ENCODE results near the gene NIPAL1. TPM values are rescaled to one million over a fixed set of nuclear protein-coding genes. Genes with fewer than 3 reads are reported as not detected.
"Not testable (repeated sequence)": the region's sequence is repeated elsewhere in the genome, so short reads cannot be mapped to it uniquely, and the experiment has no call there.

The NIPAL1 gene
- total and polyA plus RNA-seq, 2 donors (not counting 3 experiments of a cell fraction or from before 2014, with no cell fraction given), result 0.36 to 1.7 TPM

GRCh38 chr4:48008021-48008596, 8.5 kb upstream of the NIPAL1 start:
- H3K36me3 ChIP-seq (ENCODE audit: control insufficient read depth in 2 of 2, extremely low read depth in 1 of 2, insufficient read depth in 2 of 2, low read length in 2 of 2), result no peaks in the 10 kb centered on the region
- FAIRE-seq, result no peak
- intact Hi-C loops (cut with micrococcal nuclease) (no loop called here), dilution Hi-C loops (cut with MboI; ENCODE audit: extremely low pct_ligation_motif_present, low sequenced_read_pairs) (no loop called here)
- H3K9ac ChIP-seq (replicated peaks; ENCODE audit: extremely low read depth, insufficient read depth, low read length), result no peak overlapping the region
- no peaks in the 10 kb centered on the region for H3K9me3 ChIP-seq (replicated peaks; ENCODE audit: control insufficient read depth, insufficient read depth, low read length)
- H3K9me1 ChIP-seq (replicated peaks; ENCODE audit: control insufficient read depth, extremely low read depth, insufficient read depth, low read length), result no peaks in the 10 kb centered on the region
- TF ChIP-seq EZH2 (IDR thresholded peaks at IDR 0.05; ENCODE audit: borderline replicate concordance, low read depth, low read length, severe bottlenecking) (no peak), POLR2AphosphoS5 (IDR thresholded peaks at IDR 0.05; ENCODE audit: insufficient read depth, low read depth, low read length) (no peak), CTCF (IDR thresholded peaks at IDR 0.05; ENCODE audit: extremely low read depth in 1 of 2, insufficient read depth in 1 of 2, low read depth in 1 of 2, low read length in 2 of 2) (no peak), MYC (IDR thresholded peaks at IDR 0.05; ENCODE audit: low read depth, low read length) (no peak), JUN (IDR thresholded peaks at IDR 0.05; ENCODE audit: borderline replicate concordance, insufficient read depth, insufficient read length, low read depth) (no peak), FOS (IDR thresholded peaks at IDR 0.05; ENCODE audit: borderline replicate concordance, insufficient read depth, low read length) (no peak), GATA2 (IDR thresholded peaks at IDR 0.05; ENCODE audit: insufficient read depth, insufficient read length, low read depth, low read length) (no peak), POLR2A (IDR thresholded peaks at IDR 0.05; ENCODE audit: low read depth, low read length) (no peak), MAX (IDR thresholded peaks at IDR 0.05; ENCODE audit: insufficient read depth, insufficient read length) (no peak)
- no peak overlapping the region for H3K4me2 ChIP-seq (ENCODE audit: insufficient read depth, low read length)
- no peaks in the 10 kb centered on the region for H3K79me2 ChIP-seq (ENCODE audit: control insufficient read depth, insufficient read depth, low read length)
- CTCF ChIA-PET, result no interaction called here
- no peak for DNase-seq (ENCODE audit: low read depth, low spot score)
- H4K20me1 ChIP-seq (replicated peaks; ENCODE audit: control insufficient read depth, extremely low read depth, insufficient read depth, low read length), result no peaks in the 10 kb centered on the region
- BruUV-seq (replicated peaks), result no TSS peak
- no peaks in the 10 kb centered on the region for H3K4me1 ChIP-seq (ENCODE audit: control insufficient read depth, extremely low read depth, insufficient read depth, low read length)
- no peak overlapping the region for H3K27ac ChIP-seq (ENCODE audit: insufficient read depth, low read depth, low read length)
- no peak overlapping the region for H3K4me3 ChIP-seq (replicated peaks in 1 of 3; ENCODE audit: insufficient read depth in 1 of 3, low read depth in 1 of 3, low read length in 3 of 3)
- no peak overlapping the region for H2AFZ ChIP-seq (ENCODE audit: low read depth, low read length)
- no peaks in the 10 kb centered on the region for H3K27me3 ChIP-seq (ENCODE audit: control insufficient read depth in 2 of 2, insufficient read depth in 2 of 2, low read length in 2 of 2)
- POLR2A ChIA-PET, result no interaction called here

GRCh38 chr4:48010906-48011305, 5.7 kb upstream of the NIPAL1 start:
- H3K9me3 ChIP-seq (replicated peaks; ENCODE audit: control insufficient read depth, insufficient read depth, low read length); H3K4me3 ChIP-seq (replicated peaks in 1 of 3; ENCODE audit: insufficient read depth in 1 of 3, low read depth in 1 of 3, low read length in 3 of 3); H3K27me3 ChIP-seq (ENCODE audit: control insufficient read depth in 2 of 2, insufficient read depth in 2 of 2, low read length in 2 of 2); H3K36me3 ChIP-seq (ENCODE audit: control insufficient read depth in 2 of 2, extremely low read depth in 1 of 2, insufficient read depth in 2 of 2, low read length in 2 of 2); H2AFZ ChIP-seq (ENCODE audit: low read depth, low read length); H3K9ac ChIP-seq (replicated peaks; ENCODE audit: extremely low read depth, insufficient read depth, low read length); POLR2A ChIA-PET; H4K20me1 ChIP-seq (replicated peaks; ENCODE audit: control insufficient read depth, extremely low read depth, insufficient read depth, low read length); BruUV-seq (replicated peaks); dilution Hi-C loops (cut with MboI; ENCODE audit: extremely low pct_ligation_motif_present, low sequenced_read_pairs); intact Hi-C loops (cut with micrococcal nuclease); H3K4me1 ChIP-seq (ENCODE audit: control insufficient read depth, extremely low read depth, insufficient read depth, low read length); DNase-seq (ENCODE audit: low read depth, low spot score); H3K79me2 ChIP-seq (ENCODE audit: control insufficient read depth, insufficient read depth, low read length); H3K9me1 ChIP-seq (replicated peaks; ENCODE audit: control insufficient read depth, extremely low read depth, insufficient read depth, low read length); H3K27ac ChIP-seq (ENCODE audit: insufficient read depth, low read depth, low read length); FAIRE-seq; H3K4me2 ChIP-seq (ENCODE audit: insufficient read depth, low read length): not testable (repeated sequence)
- CTCF ChIA-PET, result interaction anchor here (0.9 to 1.7 kb wide), 5 partner anchors 9 to 436 kb away, joined by 3 to 6 read pairs (median 4); no protein-coding TSS in a partner anchor
